ENCODE data around the gene NUP153.
"Not testable (repeated sequence)": the region's sequence is repeated elsewhere in the genome, so short reads cannot be mapped to it uniquely, and the experiment has no call there.

Gene NUP153

DNA sequence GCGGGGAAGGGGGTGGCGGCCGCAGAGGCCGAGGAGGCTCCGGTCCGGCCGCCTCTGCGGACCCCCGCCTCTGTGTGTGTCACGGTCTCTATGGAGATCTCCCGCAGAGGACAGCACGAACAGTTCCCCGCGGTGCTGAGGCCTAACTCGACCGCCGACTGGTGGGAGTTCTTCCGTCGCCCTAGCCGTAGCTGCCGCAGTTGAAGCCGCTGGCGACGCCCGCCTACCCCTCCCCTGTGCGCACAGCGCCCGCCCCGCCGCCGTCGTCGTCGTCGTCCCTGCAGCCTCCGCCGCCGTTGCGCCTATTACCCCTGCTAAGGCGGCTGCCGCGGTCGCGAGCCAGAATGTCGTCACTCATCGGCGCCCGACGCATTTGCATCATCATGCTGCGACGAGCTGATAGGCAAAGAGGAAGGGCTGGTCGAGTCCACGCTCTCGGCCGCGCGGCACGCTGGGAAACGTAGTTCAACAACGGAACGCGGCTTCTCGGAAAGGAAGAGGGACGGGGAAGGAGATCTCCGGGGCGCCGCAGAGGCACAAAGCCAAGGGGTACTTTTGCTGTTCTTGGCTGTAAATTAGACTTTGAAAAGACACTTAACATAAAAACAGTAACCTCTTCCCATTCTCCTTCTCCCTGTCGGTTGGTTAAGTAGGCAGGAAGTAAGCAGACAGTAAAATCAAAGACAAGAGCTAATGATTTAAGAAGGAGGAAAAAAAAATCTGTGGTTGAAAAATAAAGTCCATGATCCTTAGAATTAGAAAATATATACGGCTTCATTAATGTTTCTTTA is at the start of gene NUP153:
Gene NUP153, minus strand, starts transcription at position 346 of the 791 bp plus-strand sequence. CDS start 538 bp downstream, outside the sequence.
- peak; percentile 99 for DNase-seq

DNA sequence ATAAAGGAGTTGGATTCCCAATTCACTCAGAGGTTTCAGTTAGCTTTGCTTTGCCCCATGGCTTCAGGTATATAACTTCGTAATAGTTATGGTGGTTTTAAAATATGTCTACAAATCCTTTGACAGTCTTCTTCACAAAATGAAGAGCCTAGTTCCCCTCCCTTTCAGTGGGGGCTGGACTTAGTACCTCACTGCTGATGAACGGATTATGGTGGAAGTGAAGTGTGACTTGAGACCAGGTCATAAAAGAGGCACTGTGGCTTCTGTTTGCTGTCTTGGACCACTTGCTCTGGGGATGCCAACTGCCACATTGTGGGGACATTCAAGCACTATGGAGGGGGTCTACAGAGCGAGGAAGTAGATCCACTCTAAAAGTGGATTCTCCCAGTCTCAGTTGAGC is 47.5 kb upstream of the NUP153 start:
- no peak for DNase-seq

DNA sequence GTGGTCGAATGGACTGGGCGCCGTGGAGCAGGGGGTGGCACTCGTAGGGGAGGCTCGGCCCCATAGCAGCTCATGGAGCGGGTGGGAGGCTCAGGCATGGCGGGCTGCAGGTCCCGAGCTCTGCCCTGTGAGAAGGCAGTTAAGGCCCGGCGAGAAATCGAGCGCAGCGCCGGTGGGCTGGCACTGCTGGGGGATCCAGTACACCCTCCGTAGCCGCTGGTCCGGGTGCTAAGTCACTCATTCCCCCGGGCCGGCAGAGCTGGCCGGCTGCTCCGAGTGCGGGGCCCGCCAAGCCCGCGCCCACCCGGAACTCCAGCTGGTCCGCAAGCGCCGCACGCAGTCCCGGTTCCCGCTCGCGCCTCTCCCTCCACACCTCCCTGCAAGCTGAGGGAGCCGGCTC is 38.6 kb upstream of the NUP153 start:
- DNase-seq: not testable (repeated sequence)

DNA sequence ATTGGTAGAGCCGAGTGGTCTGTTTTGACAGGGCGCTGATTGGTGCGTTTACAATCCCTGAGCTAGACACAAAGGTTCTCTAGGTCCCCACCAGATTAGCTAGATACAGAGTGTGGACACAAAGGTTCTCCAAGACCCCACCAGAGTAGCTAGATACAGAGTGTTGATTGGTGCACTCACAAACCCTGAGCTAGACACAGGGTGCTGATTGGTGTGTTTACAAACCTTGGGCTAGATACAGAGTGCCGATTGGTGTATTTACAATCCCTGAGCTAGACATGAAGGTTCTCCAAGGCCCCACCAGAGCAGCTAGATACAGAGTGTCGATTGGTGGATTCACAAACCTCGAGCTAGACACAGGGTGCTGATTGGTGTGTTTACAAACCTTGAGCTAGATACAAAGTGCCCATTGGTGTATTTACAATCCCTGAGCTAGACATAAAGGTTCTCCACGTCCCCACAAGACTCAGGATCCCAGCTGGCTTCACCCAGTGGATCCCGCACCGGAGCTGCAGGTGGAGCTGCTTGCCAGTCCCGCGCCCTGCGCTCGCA is 38.1 kb upstream of the NUP153 start:
- not testable (repeated sequence) for DNase-seq

DNA sequence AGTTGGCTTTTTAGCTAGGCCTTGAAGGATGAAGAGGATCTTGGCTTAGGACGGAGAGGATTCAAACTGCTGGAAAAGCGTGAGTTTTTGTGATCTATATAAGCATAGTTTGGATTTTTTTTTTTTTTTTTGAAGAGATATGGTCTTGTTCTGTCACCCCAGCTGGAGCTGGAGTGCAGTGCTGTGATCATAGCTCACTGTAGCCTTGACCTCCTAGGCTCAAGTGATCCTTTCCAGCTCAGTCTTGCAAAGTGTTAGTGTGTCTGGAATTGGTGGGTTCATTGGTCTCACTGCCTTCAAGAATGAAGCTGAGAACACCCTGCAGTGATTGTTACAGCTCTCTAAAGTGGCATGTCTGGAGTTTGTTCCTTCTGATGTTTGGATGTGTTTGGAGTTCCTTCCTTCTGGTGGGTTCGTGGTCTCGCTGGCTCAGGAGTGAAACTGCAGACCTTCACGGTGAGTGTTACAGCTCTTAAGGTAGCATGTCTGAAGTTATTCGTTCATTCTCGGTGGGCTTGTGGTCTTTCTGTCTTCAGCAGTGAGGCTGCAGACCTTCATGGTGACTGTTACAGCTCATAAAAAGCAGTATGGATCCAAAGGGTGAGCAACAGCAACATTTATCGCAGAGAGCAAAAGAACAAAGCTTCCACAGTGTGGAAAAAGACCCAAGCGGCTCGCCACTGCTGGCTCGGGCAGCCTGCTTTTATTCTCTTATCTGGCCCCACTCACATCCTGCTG is 37.5 kb upstream of the NUP153 start:
- DNase-seq: no peak

DNA sequence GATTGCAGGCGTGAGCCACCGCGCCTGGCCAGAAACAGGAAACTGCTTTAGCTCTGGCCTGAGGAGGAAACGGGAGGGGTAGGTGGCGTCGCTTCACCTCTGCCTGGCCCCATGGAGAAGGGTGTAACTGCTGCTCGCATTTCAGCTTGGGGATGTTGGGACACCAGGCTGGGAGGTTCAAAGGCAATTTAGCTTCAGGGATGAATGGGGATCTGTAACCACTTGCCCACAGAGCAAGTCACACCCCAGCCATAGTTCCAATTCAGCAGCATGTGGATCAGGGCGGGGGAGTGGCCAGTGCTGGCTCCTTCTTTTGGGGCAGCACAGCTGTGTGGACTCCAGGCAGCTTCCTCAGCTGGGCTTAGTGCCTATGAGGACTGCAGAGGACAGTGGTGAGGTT is 34.8 kb upstream of the NUP153 start:
- DNase-seq: no peak

DNA sequence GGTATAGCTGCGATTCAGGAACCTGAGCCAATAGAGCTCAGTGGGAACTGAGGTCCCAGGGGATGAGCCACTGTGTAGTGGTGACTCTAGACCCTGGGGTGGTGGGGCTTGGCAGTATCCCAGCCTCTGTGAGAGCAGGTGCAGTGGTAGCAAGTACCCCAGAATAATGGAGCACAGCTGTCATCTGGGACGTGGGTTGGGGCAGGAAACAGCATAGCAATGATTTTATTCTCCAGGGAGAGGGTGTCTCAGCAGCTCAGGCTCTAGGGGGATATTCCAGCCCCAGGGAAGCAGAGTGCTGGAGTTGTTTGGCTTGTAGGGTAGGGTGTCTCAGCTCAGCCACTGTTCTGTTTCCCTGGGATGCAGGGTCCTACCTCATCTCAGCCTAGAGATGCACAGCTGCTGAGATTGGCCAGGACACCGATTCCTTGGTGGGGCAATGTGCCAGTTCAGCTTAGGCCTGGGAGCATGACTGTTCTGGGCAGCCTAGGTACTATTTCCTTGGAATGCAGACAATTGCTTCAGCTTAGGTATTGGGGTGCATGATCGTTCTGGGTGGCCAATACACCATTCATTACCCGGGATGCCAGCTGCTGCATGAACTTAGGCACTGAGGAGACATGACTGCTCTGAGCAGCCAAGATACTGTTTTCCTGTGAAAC is 34.0 kb upstream of the NUP153 start:
- no peak for DNase-seq

DNA sequence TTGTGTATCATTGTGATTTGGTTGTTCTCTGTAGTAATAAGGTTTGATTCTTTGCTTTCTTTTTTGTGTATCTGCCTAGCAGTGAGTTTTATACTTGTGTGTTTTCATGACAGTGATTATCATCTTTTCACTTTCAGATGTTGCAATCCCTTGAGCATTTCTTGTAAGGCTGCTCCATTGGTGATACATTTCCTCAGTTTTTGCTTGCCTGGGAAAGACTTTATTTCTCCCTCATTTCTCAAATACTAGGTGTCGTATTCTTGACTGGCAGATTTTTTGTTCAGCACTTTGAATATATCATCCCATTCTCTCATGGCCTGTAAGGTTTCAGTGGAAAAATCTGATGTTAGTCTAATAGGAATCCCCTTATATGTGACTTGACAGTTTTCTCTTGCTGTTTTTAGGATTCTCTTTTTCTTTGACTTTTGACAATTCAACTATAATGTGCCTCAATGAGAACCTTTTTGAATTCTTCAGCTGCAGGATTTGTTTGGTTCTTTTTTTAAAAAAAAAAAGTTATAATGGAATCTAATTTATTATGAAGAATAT is 31.1 kb upstream of the NUP153 start:
- DNase-seq: peak; percentile 24

DNA sequence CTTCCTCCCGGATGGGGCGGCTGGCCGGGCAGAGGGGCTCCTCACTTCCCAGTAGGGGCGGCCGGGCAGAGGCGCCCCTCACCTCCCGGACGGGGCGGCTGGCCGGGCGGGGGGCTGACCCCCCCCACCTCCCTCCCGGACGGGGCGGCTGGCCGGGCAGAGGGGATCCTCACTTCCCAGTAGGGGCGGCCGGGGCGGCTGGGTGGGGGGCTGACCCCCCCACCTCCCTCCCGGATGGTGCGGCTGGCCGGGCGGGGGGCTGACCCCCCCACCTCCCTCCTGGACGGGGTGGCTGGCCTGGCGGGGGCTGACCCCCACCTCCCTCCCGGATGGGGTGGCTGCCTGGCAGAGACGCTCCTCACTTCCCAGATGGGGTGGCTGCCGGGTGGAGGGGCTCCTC is 28.6 kb upstream of the NUP153 start:
- not testable (repeated sequence) for DNase-seq

DNA sequence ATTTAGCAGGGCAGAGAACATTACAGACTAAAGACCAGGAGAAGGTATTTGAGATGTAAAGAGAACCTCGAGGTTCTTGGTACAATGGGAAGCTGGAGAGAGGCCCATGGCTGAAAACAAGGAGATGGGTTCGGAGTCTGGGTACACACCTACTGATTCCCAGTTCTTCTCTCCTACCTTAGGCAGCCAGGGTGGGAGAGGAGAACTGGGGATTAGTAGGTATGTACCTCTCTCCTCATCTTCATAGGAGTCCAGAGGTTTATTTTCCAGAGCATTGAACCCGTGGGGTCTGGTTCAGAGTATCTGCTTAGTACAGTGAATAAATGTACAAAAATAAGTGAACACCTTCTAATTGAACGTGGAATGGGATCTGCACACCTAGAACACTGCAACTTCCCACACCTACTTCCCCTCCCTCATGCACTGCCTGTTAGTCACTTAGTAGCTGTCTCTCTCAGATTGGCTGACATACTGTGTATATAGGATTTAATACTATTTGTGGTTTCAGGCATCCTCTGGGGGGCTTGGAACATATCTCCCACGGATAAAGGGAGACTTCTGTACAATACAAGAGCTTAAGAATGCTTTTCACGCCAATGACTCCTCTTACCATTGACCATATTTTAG is 23.5 kb upstream of the NUP153 start:
- no peak for DNase-seq

DNA sequence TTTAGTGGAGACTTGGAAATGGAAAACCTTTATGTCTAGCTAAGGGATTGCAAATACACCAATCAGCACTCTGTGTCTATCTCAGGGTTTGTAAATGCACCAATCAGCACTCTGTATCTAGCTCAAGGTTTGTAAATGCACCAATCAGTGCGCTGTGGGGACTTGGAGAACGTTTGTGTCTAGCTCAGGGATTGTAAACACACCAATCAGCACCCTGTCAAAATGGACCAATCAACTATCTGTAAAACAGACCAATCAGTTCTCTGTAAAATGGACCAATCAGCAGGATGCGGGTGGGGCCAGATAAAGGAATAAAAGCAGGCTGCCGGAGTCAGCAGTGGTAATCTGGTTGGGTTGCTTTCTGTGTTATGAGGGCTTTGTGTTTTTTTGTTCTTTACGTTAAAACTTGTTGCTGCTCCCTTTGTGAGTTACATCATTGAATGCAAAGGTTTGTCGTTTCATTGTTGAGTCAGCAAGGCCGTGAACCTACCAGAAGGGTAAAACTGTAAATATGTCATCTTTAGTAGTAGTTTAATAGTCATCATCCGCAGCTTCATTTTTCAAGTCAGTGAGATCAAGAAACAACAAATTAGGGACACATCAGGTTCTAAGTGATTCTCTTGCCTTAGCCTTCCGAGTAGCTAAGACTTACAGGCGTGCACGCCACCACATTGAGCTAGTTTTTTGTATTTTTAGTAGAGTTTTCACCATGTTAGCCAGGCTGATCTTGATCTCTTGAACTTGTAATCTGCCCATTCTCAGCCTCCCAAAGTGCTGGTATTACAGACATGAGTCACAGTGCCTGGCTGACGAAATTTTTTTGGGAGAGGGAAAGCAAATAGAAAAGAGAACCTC is 22.7 kb upstream of the NUP153 start:
- peak; percentile 44 for DNase-seq

DNA sequence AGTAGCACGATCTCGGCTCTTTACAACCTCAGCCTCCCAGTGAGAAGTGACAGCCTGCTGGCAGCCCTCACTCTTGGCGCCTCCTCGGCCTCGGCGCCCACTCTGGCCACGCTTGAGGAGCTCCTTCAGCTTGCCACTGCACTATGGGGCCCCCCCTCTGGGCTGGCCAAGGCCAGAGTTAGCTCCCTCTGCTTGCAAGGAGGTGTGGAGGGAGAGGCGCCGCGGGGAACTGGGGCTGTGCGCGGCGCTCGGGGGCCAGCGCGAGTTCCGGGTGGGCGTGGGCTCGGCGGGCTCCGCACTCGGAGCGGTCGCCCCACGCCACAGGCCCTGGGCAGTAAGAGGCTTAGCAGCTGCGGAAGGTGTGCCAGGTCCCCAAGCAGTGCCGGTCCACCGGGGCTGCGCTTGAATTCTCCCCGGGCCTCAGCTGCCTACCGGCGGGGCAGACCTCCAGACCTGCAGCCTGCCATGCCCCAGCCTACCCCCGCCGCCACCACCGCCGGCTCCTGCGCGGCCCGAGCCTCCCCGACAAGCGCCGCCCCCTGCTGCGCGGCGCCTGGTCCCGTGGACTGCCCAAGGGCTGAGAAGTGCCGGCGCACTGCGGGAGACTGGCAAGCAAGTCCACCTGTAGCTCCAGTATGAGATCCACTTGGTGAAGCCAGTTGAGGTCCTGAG is 22.0 kb upstream of the NUP153 start:
- DNase-seq: no peak

DNA sequence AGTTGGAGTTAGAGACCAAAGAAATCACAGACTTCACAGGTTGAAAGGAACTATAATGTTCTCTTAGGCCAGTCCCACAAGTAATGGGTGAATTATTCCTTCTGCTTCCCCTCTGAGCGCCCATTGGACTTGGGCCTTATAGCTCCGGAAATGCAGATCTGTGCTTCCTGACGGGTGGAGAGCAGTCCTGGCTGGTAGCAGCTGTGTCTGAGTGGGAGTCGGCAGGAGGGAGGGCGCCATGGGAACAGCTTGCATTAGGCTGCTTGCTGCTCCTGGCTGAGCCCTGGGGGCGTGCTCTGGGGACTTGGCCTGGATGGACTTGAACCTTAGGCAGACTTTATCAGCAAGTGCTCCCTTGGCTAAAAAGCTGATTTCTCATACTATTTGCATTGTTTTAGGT is 18.4 kb upstream of the NUP153 start:
- peak; percentile 31 for DNase-seq

DNA sequence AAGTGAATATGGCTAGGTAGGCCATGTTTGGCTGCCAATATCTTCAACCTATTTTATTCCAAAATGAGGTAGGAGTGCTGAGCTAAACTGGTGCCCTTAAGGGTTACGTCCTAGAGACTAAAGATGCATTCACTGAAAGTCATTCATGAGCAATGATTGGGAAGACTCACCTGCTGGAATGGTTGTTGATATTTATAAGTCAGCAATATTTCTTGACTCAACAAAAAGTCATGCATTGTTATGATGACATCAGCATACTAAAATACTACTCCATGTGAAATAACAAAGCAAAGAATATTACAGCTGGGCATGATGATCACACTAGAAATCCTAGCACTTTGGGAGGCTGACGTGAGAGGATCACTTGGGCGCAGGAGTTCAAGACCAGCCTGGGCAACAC is 17.6 kb upstream of the NUP153 start:
- no peak for DNase-seq

DNA sequence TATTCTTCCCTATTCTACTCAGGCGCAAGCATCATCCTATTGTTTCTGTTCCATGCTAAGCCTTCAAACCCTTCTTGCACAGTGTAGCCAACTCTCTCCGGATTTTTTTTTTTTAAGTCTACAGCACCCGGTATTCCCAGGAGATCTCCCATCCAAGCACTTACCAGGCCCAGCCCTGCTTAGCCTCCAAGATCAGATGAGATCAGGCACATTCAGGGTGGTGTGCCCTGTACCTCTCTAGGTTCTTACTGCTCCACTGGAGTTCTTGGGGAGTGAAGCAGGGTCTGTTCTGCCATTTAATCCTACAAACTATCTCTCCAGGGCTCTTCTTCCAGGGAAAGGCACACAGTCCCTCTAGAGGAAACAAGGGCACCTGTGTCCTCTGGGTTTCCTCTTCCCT is 14.9 kb upstream of the NUP153 start:
- no peak for DNase-seq

DNA sequence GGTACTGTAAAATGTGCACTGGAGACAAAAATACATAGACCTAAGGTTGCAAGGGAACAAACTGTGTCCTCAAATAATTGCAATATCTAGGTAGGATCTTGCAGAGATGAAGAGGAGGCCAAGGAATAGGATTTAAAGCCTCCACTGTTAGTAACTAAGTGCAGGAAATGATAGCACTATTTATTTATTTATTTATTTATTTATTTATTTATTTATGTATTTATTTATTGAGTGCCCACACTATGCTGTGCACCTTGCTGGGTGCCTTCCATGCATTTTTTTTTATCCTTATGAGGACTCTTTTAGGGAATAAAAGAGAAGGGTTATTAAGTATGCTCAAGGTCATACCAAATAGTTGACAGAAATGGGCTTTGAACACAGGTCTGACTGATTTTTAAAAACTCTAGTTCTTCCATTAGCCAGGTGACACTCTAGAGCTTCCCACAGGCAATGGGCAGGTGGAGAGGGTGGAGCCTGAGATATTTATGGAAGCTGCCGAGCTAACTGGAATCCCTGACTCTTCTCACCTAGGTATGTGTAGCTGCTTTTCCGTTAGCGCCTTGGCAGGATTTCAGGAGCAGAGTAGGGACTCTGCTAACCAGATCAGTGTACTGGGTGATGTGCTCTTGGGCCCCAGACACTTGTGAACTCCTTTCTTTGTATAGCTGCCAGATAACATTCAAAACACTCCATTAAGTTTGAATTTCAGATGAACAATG is 12.8 kb upstream of the NUP153 start:
- DNase-seq: no peak

DNA sequence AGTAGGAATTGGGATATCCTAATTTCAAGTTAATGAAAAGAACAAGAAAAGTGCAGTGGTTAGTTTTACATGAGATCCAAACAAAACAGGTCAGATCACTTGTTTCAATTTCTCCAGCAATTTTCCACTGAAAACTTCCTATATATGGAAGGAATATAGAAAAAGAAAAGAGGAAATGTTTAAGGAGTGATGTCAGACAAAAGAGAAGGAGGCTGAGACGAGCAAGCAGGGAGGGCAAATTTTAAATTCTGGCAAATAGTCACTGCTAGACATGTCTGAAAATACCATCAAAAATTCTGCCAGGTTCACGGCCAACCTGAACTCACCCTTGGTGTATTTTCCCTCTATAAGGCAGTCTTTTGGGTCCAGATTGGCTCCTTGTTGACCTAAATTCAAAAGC is 9.5 kb upstream of the NUP153 start:
- no peak for DNase-seq

DNA sequence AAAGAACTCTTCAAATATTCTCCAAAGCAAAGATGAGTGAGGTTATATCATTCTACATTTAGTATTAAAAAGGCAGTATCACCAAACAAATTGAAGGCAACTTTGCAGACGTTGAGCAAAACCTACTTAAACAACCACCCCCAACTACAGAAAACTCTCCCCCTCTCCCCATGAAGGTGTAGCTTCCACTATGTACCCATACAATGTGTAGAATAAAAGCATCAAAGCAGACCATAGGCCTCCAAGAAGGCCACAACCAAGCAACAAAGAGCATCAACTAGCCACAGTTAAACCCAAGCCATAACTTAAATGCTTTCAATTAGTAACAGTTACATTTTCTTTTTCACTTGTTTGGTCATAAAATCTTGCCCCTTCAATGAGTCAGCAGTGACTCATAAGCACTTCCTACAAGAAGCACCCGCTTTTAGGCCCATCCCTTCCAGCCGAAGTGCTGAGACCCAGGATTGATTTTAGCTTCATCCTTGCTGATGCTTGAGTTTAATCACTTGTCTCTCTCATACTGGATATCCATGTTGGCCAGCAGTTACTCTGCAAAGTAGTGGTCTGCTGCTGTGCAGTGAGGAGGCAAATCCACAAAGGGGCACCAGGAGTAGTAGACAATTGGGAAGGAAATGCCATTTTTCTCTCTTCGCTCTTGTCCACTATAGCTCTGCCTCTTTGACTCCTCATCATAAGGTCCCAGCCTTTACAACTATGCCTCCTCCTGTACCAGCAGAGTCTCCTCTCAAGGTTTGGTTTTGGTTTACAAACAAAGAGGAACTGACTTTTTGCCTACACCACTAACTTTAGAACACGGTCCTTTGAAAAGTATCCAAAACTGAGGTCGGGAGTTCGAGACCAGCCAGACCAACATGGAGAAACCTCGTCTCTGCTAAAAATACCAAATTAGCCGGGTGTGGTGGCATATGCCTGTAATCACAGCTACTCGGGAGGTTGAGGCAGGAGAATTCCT is 8.4 kb upstream of the NUP153 start:
- DNase-seq: peak; percentile 82

DNA sequence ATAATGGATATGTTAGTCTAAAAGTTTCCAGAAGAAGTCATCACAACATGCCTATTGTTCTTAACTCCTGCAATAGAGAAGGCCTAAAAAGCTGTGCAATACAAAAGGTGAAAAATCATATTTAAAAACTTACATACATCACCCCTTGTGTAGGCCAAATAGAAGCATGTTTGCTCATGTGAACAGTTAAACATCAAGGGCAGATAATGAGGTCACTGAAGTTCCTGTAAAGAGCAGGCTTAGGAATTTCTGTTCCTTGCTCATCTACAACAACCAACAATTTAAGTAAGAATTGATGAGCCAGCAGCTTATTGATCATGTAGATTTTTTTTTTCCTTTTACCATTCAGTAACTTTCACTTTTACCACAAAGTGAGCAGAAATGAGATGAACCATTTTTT is 7.5 kb upstream of the NUP153 start:
- DNase-seq: peak; percentile 41
